GM18868 (cell line): ENCODE measurements around the gene CTSW.
A peak's percentile ranks its signal among the peaks of the same experiment; 100 is the strongest.
"Not testable (repeated sequence)": the region's sequence is repeated elsewhere in the genome, so short reads cannot be mapped to it uniquely, and the experiment has no call there.

Experiments
- ATAC-seq: cut with Tn5 transposase; IDR thresholded peaks from one replicate; pipeline ENCODE4 v1.9.1; 2021; ENCODE audit warnings: mild to moderate bottlenecking, moderate library complexity; ENCODE audit not compliant: unreplicated experiment

The CTSW gene, protein sequence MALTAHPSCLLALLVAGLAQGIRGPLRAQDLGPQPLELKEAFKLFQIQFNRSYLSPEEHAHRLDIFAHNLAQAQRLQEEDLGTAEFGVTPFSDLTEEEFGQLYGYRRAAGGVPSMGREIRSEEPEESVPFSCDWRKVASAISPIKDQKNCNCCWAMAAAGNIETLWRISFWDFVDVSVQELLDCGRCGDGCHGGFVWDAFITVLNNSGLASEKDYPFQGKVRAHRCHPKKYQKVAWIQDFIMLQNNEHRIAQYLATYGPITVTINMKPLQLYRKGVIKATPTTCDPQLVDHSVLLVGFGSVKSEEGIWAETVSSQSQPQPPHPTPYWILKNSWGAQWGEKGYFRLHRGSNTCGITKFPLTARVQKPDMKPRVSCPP

DNA sequence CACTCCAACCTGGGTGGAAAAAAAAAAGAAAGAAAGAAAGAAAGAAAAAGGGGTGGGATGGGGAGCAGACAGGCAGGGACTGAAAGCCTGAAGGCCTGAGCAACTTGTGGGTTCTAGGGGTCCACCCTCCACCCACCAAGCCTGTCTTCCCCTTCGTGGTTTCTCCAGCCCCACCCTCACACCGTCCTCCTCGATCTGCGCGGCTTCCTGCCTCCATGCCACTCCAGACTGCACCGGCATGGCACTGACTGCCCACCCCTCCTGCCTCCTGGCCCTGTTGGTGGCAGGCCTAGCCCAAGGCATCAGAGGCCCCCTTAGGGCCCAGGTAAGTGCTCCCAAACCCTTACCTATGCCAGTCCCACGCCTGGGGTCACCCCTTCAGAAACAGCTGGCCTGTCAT is at the start of gene CTSW:
CTSW (plus strand) TSS at position 221 of the 400 bp plus-strand sequence; CDS start at position 239, 18 bp downstream.
- no peak for ATAC-seq

DNA sequence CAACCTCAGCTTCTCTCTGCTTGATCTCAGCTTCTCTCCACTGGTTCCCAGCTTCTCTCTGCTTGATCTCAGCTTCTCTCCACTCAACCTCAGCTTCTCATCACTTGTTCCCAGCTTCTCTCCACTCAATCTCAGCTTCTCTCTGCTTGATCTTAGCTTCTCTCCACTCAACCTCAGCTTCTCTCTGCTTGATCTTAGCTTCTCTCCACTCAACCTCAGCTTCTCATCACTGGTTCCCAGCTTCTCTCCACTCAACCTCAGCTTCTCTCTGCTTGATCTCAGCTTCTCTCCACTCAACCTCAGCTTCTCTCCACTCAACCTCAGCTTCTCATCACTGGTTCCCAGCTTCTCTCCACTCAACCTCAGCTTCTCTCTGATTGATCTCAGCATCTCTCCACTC is 47.4 kb upstream of the CTSW start:
- not testable (repeated sequence) for ATAC-seq

DNA sequence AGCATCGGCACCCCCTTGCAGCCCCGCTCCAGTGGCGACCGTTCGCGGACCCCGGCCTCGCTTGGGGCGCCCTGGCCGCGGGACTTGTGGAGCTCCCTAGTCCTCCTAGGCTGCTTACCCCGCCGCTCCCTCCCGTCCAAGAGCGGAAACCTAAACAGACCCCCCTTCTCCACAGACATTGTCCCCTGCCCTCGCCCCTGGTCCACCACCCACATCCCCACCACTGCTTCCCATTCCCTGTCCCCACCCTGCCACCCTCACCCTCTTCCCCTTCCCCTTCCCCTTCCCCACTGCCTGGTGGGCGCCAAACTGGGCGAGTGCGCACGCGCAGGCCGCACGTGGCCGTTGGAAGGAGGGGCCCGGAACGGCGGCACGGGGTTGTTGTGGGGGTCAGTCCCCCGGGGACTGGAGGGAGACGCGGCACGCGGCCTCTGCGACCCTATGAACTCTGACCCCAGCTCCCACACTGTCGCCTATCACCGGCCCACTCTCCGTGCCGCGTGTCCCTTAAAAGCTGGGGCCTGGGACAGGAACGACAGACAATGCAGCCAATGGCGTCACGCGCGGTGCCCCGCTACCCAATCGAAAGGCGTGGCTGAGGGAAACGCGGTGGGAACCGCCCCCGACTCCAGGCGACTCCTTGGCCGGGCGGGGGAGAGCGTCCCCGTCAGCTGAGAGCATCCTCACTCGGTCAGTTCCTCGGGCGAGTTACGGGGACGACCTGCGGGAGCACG is 46.2 kb upstream of the CTSW start, which contains the start of gene SNX32:
SNX32 (plus strand) TSS at position 667 of the 734 bp plus-strand sequence. CDS start 103 bp downstream, outside the sequence.
- peak; percentile 82 for ATAC-seq

DNA sequence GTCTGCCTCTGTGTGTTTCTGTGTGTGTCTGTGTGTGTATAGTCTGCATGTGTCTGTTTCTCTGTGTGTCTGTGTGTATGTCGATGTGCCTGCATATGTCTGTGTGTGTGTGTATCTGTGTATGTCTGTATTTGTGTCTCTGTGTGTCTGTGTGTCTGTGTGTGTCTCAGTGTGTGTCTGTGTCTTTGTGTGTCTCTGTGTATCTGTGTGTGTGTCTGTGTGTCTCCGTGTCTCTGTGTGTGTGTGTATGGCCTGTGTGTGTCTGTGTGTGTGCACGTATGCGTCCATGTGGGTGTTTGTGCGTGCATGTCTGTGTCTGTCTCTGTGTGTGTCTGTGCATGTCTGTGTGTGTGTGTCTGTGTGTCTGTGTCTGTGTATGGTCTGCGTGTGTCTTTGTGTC is 45.4 kb upstream of the CTSW start:
- no peak for ATAC-seq

DNA sequence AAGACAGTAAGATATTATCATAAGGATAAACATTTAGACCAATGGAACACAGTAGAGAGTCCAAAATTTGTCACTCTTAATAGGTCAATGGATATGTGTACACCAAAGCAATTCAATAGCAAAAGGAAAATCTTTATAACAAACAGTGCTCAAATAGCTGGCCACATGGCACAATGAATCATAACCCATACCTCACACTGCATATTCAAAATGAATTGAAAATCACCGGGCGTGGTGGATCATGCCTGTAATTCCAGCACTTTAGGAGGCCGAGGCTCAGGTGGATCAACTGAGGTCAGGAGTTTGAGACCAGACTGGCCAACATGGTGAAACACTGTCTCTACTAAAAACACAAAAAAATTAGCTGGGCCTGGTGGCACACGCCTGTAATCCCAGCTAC is 37.5 kb upstream of the CTSW start:
- ATAC-seq: no peak

DNA sequence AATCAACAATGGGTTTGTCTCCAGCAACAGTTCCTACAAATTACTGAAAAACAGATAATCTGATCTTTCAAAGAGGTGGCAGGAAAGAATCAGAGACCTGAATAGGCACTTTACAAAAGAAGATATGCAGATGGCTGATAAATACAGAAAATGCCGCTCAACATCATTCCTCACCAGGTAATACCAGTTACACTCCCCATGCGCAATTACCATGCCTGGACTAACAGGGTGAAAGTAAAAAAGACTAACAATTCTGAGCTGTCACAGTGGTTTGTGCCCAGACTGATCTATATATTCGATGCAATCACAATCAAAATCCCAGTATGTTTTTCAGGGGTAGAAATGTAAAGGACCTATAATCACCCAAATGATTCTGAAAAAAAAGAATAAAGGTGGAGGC is 35.8 kb upstream of the CTSW start:
- no peak for ATAC-seq

DNA sequence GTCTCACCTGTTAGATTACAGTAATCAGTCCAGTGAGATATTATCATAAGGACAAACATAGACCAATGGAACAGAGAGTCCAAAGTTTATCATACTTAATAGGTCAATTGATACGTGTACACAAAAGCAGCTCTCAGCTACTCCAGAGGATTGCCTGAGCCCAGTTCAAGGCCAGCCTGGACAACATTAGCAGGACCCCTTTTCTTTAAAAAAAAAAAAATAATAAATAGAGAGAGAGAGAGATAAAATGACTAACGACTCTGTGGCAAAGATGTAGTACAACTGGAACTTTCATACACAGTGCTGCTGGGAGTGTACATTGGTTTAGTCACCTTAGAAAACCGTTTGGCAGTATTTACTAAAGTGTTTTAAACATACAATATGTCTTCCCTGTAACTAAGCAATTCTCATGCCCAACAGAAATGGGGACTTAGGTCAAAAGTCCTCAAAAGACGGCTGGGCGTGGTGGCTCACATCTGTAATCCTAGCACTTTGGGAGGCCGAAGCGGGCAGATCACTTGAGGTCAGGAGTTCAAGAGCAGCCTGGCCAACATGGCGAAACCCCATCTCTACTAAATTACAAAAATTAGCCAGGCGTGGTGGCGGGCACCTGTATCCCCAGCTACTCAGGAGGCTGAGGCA is 35.3 kb upstream of the CTSW start:
- no peak for ATAC-seq

DNA sequence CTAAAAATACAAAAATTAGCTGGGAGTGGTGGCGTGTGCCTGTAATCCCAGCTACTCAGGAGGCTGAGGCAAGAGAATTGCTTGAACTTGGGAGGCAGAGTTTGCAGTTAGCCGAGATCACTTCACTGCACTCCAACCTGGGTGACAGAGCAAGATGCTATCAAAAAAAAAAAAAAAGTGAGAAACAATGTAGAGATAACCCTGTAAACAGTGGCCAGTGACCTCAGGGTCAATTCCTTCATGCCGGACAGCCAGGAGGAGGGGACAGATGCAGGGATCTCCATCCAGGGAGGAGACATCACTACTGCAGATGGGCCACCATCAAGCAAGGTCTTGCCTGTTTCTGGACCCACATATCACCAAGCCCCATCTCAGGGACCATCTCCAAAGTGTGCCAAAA is 31.9 kb upstream of the CTSW start:
- no peak for ATAC-seq

DNA sequence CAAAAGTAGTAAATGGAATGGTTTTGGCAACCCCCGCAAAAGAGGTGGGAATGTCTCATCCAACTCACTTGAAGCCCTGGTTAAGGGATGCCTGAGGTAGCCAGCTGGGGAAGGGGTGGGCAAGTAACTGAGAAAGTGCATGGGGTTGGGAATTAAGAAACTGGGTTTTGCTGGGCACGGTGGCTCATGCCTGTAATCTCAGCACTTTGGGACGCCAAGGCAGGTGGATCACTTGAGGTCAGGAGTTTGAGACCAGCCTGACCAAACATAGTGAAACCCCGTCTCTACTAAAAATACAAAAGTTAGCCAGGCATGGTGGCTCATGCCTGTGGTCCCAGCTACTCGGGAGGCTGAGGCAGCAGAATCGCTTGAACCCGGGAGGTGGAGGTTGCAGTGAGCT is 30.9 kb upstream of the CTSW start:
- ATAC-seq: not testable (repeated sequence)

DNA sequence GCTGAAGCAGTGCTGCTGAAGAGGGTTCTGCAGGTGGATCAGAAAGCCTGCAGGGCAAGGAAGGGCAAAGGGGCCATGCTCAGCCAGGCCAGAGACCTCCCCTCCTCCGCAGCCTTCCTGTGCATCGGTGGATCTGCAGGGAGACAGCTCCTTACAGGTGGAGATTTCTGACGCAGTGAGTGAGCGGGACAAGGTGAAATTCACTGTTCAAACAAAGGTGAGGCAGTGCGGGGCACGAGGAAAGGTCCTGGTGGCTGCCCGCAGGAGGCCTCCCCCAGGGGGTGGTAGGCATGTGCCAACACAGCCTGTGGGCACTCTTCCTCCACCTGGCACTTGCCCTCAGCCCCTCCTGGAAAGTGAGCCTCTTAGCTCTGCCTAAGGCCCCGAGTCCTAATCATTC is 30.3 kb upstream of the CTSW start:
- no peak for ATAC-seq

DNA sequence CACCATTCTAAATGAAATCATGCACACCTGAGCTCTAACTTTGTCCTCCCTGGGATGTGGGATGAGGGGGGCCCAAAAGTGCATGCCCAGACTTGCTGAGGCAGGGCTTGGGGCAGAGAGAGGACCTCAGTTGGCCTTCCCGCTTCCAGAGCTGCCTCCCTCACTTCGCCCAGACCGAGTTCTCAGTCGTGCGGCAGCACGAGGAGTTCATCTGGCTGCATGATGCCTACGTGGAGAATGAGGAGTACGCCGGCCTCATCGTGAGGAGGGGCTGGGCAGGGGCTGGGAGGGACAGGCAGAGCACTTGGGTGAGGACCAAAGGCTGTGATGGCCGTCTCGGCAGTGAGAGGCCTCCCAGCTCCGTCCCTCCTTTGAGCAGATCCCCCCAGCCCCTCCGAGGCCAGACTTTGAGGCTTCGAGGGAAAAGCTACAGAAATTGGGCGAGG is 29.8 kb upstream of the CTSW start:
- ATAC-seq: no peak

DNA sequence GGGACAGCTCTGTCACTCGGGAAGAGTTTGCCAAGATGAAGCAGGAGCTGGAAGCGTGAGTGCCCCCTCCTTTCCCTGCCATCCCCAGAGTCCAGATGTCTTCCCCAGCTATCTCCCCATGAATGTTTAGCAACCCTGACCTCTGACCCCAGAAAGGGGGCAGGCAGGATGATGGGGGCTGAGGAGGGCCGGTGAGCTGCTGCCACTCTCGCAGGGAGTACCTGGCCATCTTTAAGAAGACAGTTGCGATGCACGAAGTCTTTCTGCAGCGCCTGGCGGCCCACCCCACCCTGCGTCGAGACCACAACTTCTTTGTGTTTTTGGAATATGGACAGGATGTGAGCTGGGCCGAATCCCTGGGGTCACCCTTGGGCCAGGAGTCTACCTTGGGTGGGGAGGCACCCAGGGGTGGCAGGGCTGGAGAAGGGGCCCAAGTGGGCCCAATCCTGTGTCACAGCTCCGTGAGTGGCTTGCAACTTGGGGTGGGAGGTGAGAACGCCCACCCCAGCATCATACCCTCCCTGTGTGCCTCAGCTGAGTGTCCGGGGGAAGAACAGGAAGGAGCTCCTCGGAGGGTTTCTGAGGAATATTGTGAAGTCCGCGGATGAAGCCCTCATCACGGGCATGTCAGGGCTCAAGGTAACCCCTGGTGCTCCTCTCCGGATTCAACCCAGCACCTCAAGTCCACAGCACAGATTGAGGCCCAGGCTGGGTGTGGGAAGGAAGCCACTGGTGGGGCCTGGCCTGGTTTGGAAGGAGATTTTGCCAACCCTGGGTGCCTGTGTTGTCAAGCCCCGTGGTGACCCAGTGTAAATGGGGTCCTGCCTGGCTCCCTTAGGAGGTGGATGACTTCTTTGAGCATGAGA is 29.2 kb upstream of the CTSW start:
- no peak for ATAC-seq

DNA sequence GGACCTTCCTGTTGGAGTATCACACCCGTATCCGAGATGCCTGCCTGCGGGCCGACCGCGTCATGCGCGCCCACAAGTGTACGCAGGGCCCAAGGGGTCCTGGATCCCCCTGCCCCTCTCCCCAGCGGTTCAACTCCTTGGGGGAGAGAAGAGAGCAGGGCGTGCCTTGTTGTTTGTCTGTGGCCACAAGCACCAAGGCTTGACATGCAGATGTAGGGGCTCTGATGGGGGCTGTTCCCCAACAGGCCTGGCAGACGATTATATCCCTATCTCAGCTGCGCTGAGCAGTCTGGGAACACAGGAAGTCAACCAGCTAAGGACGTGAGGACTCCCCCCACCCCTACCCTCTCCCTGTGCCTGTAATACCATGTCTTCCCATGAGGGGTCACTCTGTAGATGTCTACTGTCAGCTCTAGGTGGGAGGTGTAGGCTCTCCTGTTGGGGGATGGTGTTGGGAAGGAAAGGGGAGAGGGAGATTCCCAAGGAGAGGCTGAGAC is 28.5 kb upstream of the CTSW start:
- ATAC-seq: no peak

DNA sequence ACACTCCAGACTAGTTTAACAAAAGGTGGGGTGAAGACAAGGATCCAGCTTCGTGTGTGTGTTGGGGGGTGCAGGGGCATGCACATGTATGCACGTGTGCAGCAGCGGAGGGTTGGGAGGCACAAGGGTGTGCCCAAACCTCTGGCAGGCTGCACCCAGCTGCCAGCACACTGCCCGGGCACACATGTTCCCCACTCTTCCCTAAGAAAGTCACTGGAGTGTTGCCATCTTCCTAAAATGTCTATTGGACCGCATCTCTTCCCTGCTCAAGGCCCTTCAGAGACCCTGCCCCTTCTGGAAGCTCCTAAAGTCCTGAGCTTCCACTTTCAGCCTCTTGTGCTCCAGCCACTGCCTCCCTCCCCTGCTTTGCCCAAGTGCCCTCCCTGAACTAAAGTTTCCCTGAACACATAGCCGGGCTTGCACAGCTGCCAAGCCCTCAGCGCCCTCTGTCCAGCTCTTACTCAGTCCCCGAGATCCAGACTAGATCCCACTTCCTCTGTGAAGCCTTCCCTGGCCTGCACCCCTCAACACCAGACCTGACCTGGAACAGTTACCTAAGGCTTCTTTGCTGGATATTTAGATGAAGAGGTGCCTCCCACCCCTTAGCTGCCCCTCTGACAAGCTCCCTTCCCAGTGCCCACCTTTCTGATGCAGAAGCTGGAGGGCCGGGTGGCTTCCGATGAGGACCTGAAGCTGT is 27.7 kb upstream of the CTSW start:
- no peak for ATAC-seq

DNA sequence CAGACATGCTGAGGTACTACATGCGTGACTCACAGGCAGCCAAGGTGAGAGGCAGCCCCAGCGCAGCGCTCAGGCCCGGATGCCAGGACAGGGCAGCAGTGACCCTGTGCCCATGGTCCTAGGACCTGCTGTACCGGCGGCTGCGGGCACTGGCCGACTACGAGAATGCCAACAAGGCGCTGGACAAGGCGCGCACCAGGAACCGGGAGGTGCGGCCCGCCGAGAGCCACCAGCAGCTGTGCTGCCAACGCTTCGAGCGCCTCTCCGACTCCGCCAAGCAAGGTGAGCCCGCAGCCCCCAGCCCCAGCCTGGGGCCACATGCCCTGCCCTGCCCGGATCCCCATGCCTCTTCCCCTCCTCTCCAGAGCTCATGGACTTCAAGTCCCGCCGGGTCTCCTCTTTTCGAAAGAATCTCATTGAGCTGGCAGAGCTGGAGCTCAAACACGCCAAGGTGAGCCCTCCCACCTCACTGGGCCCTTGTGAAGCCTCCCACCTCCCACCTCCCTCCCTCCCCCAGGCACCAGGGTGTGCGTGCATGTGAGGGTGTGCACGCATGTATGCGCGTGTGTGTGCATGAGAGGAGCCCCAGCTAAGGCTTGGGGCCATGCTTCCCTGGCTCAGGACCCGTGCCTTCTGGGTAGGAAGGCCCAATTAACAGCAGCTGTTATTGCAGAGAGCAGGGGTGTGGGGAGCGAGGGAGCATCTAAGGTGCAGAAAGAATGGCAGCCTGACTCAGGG is 27.0 kb upstream of the CTSW start:
- ATAC-seq: no peak

DNA sequence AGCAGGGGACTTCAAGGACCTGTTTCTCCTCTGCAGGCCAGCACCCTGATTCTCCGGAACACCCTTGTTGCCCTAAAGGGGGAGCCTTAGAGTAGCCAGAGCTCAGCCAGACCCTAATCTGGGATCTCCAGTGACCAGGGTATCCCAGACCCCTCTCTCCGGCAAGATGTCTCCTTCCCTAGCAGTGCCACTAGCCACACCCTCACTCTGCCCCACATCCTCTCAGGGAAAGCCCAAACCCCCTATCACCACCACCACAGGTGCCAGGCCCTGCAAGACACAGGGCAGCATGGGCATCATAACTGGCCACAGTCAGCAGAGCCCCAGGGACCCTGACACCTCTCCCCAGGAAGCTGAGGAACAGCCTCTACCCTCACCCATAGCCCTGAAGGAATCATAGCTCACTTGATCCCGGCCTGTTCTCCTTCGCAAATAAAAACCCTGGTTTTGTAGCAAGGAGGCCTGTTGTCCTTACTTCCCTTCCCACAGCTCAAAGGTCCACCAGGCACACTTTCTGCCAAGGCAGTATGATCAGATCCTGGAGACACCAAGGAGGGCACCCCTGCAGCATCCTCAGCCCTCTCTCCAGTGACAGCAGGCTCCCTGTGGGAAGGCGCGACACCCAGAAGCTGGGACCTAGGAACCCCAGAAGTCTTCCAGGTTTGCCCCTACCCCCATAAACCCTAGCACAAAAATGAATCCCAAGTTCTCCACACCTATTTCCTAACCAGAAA is 26.2 kb upstream of the CTSW start:
- no peak for ATAC-seq

DNA sequence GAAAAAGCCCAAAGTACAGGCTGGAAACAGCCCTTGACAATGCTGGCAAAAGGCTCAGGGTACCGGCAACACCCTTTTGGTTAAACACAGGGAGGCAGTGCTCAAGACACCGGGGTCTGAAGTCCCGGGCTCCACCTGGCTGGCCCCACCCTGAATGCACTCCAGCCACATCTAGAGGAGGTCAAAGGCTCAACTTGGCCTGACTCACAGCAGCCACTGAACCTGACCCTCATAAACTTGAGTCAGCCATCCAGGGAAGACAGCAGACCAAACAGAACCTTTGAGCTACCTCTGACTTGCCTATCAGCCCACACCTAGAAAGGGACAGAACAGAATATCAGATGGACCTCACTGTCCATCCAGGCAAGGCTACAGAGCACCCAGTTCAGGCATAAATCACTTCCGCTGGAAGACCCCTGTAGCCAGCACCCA is 25.5 kb upstream of the CTSW start:
- ATAC-seq: no peak
